NCI-H82 treated with DMSO at 0.1 percent for 48 hours (cell line): ENCODE measurements around the gene TNNT2.
A peak's percentile ranks its signal among the peaks of the same experiment; 100 is the strongest.

Experiments used
- DNase-seq: peaks from one replicate; lab custom pipeline; 2025; ENCODE audit not compliant: unreplicated experiment; lab: John Stamatoyannopoulos, UW

The TNNT2 gene

GRCh38 chr1:201357636-201358348 is 19.7 kb downstream of the TNNT2 start:
- DNase-seq = no peak

GRCh38 chr1:201357211-201357610 is 20.3 kb downstream of the TNNT2 start:
- DNase-seq = no peak

- no peak for DNase-seq
Observed at GRCh38 chr1:201356701-201357100, 20.8 kb downstream of the TNNT2 start.

GRCh38 chr1:201356236-201356635 is 21.2 kb downstream of the TNNT2 start:
- no peak for DNase-seq

- DNase-seq = no peak
Observed at GRCh38 chr1:201355471-201355870, 22.0 kb downstream of the TNNT2 start.

- DNase-seq = no peak
Observed at GRCh38 chr1:201354901-201355295, 22.6 kb downstream of the TNNT2 start.

GRCh38 chr1:201354151-201354900 is 23.2 kb downstream of the TNNT2 start:
- DNase-seq = no peak

GRCh38 chr1:201353186-201353940 is 24.1 kb downstream of the TNNT2 start:
- DNase-seq = no peak

- DNase-seq = no peak
Observed at GRCh38 chr1:201351617-201352016, 25.9 kb downstream of the TNNT2 start.

- DNase-seq = no peak
Observed at GRCh38 chr1:201350884-201351283, 26.6 kb downstream of the TNNT2 start.

- DNase-seq = no peak
Observed at GRCh38 chr1:201350361-201350725, 27.1 kb downstream of the TNNT2 start.

- no peak for DNase-seq
Observed at GRCh38 chr1:201349092-201349491, 28.4 kb downstream of the TNNT2 start.

- peak; percentile 41 for DNase-seq
Observed at GRCh38 chr1:201348211-201348566, 29.3 kb downstream of the TNNT2 start.

GRCh38 chr1:201347498-201348210 is 29.8 kb downstream of the TNNT2 start:
- DNase-seq = no peak

GRCh38 chr1:201346987-201347386 is 30.5 kb downstream of the TNNT2 start:
- DNase-seq = no peak

- peak; percentile 20 for DNase-seq
Observed at GRCh38 chr1:201346337-201346939, 31.0 kb downstream of the TNNT2 start.

- no peak for DNase-seq
Observed at GRCh38 chr1:201345081-201345355, 32.5 kb downstream of the TNNT2 start.

GRCh38 chr1:201344206-201345080 is 33.0 kb downstream of the TNNT2 start:
- DNase-seq = no peak

GRCh38 chr1:201341377-201341776 is 36.1 kb downstream of the TNNT2 start:
- no peak for DNase-seq
